Measurements from ENCODE around the gene IL6ST.

The IL6ST gene

GRCh38 chr5:55885359-55885758, 109.4 kb downstream of the IL6ST start:
- Histone ChIP-seq H3K4me3 (ENCODE audit: low read length) (no peak overlapping the region), H3K4me2 (ENCODE audit: low read length) (no peak overlapping the region), H3K4me1 (ENCODE audit: control insufficient read depth, low read length) (no peaks in the 10 kb centered on the region), H3K36me3 (ENCODE audit: control insufficient read depth, low read length) (no peaks in the 10 kb centered on the region), H3F3A (ENCODE audit: control insufficient read depth, insufficient read depth) (no peaks in the 10 kb centered on the region), H3K27ac (ENCODE audit: low read depth, low read length) (no peak overlapping the region), H3K9me2 (replicated peaks; ENCODE audit: control insufficient read depth, low read length) (no peaks in the 10 kb centered on the region), H3K27me3 (ENCODE audit: control insufficient read depth, low read length) (no peaks in the 10 kb centered on the region), H4K20me1 (ENCODE audit: control insufficient read depth, insufficient read depth, low read depth, low read length) (no peaks in the 10 kb centered on the region), H3K9me3 (ENCODE audit: control insufficient read depth, insufficient read depth, low read length) (no peaks in the 10 kb centered on the region), H3K79me2 (ENCODE audit: control insufficient read depth, low read length) (no peaks in the 10 kb centered on the region)
- TF ChIP-seq, protein P1, sequence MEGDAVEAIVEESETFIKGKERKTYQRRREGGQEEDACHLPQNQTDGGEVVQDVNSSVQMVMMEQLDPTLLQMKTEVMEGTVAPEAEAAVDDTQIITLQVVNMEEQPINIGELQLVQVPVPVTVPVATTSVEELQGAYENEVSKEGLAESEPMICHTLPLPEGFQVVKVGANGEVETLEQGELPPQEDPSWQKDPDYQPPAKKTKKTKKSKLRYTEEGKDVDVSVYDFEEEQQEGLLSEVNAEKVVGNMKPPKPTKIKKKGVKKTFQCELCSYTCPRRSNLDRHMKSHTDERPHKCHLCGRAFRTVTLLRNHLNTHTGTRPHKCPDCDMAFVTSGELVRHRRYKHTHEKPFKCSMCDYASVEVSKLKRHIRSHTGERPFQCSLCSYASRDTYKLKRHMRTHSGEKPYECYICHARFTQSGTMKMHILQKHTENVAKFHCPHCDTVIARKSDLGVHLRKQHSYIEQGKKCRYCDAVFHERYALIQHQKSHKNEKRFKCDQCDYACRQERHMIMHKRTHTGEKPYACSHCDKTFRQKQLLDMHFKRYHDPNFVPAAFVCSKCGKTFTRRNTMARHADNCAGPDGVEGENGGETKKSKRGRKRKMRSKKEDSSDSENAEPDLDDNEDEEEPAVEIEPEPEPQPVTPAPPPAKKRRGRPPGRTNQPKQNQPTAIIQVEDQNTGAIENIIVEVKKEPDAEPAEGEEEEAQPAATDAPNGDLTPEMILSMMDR (IDR thresholded peaks at IDR 0.05; ENCODE audit: low read depth, low read length, poor library complexity, severe bottlenecking): no peak
- no peak for TF ChIP-seq EZH2phosphoT487 (IDR thresholded peaks at IDR 0.05; ENCODE audit: borderline replicate concordance, low read length)

Data from DOHH2 (cell line).